HG02588 (cell line): Measurements from ENCODE around the gene SLC44A5.

Experiments used
- ATAC-seq: cut with Tn5 transposase; IDR thresholded peaks from one replicate; pipeline ENCODE4 v1.9.1; 2021; ENCODE audit warnings: mild to moderate bottlenecking, moderate library complexity; ENCODE audit not compliant: unreplicated experiment

The SLC44A5 gene

DNA sequence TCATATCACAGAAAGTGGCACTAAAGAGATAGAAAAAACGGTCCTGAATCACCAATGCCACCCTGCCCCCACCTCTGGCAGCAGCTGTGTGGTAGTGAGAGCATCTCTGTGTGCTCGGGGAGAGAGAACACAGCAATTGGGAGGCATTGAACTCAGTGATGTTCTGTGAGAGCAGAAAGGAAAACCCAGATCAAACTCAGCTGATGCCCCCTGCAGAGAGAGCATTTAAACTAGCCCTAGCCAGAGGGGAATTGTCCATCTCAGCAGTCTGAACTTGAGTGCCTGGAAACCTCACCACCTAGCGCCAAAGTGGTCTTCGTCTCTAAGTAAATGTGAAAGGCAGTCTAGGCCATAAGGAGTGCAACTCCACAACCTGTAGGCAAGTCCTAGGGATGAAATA, 21.3 kb downstream of the SLC44A5 start:
- no peak for ATAC-seq

DNA sequence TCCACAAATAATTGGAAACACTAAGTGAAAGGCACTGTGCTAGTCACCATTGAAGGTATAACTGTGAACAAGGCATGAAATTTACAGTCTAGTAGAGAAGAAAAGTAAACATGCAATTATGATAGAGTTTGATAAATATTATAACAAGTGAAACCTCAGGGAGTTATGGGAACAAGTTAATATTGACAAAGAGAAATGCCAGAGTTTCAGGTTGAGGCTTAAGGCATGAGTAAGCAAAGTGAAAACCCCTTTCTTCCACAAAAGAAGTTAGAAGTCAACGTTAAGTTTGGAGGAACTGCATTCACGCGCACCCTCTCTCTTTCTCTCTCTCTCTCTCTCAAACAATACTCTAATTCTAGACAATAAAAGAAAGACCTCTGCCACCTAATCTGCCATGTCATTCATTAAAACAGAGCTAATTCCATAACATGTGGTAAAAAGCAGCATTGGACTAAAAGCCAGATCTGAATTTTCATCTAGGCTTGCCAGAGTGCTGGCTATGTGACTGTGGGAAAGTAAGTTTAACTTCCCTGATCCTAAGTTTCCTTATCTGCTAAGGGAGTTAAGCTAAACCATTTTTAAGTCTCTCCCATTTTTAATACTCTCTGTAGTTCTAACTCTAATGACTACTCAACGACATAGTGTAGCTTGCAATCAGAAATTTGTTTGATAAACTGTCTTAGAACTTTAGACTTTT, 22.0 kb downstream of the SLC44A5 start:
- ATAC-seq = no peak

DNA sequence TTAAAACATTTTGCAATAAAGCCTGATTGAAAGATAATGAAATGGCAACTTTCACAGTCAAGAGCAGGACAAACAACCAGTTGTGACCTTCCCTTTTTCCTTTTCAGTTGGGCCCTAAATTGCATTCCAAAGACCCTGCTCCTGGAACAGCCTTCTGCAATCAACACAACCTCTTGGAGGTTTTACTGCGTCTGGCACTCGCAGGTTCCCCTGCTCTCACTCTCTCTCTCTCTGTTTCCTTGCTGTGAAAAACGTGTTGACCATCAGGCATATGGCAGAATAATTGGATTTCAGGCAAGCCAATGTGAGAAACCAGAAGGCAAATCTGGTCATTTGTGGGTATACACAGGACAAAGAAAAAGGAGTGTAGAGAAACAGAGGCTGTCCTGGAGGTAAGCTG, 23.2 kb downstream of the SLC44A5 start:
- ATAC-seq = no peak

DNA sequence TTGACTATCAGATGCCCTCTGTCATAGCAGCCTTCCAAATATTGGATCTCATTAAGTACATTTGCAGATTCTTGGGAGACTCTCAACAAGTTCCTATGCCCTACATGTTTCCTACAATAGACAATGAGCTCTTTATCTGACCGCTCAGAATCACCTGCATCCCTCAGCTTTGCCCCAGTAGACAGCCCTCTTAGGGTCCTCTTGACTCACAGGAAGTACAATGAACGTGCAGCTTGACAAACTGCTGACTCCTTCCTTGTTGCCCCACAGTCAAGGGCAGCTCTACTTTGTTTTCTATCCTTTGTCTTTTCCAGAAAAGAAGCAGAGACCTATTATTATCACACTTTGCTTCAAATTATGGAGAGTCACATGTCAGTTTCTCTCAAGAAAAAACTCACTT, 27.6 kb downstream of the SLC44A5 start:
- ATAC-seq = no peak

DNA sequence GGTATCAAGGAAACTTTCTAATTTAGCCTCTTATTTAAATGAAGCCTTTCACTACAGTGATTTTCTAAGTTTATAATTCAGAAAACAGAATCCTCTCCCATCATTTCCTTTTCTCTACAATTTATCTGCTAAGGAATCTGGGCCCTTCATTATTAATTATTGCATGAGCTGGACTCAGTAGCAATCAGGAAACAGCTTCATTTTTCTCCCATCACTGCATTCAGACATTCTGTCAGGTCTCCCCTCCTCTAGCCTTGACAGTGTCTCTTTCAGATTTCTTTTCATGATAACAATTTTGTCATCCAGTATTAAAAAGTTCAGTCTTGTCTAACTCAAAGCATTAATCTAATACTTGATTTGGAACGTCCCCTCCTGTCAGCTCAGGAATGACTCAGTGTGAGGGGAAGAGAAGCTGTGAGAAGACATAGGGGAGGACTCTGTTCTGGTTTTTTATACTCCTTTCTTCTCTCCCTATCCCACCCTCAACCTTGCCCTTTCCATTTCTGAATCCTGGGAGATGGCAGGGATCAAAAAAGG, 28.1 kb downstream of the SLC44A5 start:
- ATAC-seq = no peak

DNA sequence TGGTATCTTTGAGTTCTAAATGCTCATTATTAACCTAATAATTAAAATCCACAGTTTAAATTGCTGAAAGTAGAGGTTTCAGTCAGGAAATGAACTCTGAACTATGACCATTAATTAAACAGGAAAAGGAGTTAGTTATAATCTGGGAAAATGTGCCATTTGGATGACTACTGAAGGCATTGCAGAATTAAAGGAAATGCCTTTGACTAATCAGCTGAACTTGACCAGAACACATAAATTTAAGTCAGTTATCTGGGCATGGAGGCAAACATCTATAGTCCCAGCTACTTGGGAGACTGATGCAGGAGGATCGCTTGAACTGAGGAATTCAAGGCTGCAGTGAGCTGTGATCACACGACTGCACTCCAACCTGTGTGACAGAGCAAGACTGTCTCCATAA, 31.9 kb downstream of the SLC44A5 start:
- no peak for ATAC-seq

DNA sequence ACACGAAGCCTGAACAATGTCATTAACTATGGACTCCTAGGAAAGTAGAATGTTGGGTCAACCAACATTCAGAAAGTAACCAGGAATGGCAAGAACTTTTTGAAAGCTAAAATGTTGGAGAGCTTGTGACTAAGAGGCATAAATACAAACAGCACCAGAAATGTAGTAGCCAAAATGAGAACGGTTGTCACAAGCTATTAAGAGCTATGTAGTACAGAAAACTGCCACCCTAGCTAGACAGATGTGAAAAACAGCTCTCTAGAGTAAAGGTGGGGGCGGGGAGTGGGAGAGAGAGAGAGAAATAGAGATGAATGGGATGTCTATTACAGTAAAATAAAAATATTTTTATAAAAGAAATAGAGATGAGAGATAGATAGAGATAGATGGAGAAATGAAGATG, 35.1 kb downstream of the SLC44A5 start:
- no peak for ATAC-seq

DNA sequence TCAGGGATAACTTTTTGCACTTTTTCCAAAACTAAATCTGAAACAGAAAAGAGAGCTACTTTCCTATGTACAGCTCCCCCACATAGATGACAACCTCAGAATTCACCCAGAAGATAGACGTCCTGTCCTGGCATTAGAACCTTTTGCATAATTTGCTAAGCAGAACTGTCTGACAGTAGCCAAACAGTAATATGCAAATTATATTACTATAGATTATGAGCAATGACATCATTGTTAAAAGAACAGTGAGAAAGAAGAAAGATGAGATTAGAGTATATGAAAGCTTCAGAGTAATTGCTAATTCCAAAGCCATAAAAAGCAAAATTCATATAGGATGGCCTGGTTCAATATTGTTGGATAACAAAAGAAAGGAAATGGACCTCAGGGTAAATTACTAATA, 43.7 kb downstream of the SLC44A5 start:
- ATAC-seq = no peak

DNA sequence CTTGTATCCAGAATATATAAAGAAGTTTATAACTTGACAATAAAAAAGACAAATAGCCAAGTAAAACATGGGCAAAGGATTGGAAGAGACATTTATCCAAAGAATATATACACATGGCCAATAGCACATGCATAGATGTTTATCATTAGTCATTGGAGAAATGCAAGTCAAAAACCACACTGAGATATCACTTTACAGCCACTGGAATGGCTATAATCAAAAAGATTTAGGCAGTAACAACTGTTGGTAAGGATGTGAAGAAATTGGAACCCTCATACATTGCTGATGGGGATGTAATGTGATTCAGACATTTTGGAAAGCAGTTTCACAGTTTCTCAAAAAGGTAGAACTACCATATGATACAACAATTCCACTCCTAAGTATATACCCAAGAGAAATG, 51.1 kb downstream of the SLC44A5 start:
- no peak for ATAC-seq

DNA sequence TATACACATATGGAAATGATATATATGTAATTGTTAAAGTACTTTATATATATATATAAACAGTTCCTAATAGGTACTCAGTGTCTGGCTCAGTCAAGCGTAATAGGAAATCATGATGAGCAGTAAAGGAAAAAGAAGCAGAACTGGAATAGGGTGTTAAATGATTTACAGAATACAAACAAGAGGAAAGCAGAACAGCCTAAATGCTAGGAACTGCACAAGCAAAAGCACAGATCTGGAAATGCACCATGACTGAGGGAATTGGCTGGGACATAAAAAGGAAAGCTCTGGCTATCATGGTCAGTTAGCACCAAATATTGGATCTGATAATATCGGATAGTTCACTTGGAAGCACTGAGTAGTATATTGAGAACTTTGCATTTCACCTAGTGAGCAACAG, 51.8 kb downstream of the SLC44A5 start:
- no peak for ATAC-seq

DNA sequence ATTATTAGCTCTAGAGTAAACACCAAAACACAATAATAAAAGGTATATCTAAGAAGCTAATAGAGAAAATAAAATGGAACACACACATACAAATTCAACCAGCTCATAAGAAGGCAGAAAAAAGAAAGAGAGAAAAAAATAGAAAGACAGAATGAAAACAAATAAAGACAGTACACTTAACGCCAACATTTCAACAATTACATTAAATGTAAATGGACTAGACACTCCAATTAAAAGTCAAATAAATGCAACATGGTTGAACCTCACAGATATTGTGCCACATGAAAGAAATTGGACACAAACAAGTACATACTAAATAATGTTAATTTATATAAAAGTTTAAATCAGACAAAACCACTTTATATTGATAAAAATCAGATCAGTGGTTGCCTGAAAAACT, 56.0 kb downstream of the SLC44A5 start:
- no peak for ATAC-seq

DNA sequence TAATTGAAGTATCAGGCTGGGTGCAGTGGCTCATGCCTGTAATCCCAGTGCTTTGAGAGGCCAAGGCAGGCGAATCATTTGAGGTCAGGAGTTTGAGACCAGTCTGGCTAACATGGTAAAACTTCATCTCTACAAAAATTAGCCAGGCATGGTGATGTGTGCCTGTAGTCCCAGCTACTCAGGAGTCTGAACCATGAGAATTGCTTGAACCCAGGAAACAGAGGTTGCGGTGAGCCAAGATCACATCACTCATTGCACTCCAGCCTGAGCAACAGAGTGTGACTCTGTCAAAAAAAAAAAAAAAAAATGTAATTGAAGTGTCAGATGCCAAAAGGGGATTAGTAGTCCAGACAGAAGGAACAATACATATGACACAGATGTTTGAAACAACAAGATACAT, 56.7 kb downstream of the SLC44A5 start:
- no peak for ATAC-seq

DNA sequence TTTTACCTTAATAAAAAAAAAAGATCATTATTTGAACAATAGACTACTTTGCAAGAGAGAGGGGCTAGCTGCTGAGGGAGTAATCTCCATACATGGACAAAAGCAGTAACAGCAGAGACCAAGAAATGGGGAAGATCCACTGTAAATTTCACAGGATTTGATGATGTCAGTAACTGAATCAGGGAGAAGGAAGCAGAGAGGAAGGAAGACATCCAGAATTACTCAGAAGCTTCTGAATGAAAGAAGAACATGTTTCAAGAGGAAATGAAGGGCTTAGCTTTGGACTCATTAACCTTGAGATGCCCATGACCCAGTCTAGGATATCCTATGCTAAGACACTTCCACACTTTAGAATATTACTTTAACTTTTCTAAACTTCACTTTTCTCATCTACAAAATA, 60.4 kb downstream of the SLC44A5 start:
- no peak for ATAC-seq

DNA sequence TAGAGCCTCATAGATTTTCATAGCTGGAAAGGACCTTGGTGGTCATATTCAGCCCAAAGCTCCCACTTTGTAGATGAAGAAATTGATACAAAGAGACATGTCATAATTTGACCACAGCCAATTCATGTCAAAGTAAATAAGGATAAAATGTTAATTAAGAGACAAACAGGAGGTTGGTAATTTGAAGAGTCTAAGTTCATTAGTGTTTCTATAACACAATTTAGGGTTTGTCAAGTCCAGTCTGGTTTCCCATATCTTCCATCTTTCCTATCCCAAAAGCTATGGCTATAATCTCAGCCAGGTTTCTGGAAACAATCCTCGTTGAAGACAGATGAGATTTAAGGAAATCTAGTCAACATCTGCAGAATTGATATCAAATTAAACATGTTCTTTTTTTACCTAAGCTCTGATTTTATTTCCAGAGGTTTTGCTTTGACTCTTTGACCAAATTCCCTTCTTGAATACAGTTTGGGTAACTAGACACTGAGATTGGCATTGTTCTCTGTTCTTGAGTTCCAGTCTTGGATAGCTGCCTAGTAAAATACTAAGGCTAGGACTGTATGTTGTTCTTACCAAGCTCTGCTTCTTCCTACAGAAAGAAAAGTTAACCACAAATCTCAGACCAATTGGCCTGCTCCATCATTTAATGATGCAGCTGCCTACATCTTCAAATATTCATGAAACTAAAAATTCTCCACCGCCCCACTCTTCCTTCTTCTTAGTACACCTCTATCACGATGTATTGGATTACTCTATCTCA, 62.0 kb downstream of the SLC44A5 start:
- ATAC-seq = no peak

DNA sequence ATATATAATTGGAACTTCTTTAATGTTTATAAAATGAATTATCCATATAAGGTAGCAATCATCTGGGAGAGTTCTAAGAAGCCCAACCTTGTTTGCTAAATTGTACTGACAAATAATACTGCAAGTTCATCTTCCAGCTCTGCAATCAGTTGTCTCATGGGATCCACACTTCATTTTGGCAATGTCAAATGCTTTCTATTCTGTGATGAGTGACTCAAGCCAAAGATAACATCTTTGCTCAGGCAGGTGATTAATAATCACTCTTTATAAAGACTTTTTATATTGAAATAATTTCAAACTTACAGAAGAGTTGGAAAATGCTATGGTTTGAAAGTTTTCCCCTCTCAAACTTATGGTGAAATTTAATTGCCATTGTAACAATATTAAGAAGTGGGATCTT, 67.2 kb downstream of the SLC44A5 start:
- no peak for ATAC-seq

DNA sequence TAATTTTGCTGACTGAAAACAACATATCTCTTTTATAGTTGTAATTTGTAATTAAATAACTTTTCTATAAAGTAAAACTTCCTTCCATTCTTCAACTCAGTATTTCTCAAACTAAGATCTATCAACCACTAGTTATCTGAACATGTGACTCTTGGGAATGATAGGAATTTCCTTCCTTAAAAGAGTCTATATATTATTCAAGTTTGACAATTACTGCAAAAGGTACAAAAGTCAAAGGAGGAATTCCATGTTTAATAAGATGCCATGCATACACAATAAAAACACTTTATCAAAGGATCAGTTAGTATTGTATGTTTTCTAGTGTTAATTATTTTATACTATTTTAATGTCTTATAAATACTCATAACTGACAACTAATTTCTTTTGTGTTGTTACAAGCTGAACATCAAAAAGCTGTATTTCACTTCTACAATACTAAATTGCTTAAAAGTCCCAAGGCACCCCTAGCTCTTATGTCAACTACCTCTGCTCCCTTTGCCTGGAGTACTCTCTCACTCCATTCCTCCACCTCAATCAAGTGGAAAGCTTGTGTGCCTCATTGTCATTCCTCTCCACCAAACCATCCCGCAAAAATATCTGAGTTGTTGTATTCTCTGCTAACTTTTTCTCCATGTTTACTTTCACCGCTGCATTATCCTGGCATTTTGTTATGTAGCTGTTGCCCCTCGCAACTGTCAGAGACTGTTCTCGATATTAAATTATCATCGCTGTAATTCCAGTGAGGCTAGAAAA, 67.9 kb downstream of the SLC44A5 start:
- no peak for ATAC-seq

DNA sequence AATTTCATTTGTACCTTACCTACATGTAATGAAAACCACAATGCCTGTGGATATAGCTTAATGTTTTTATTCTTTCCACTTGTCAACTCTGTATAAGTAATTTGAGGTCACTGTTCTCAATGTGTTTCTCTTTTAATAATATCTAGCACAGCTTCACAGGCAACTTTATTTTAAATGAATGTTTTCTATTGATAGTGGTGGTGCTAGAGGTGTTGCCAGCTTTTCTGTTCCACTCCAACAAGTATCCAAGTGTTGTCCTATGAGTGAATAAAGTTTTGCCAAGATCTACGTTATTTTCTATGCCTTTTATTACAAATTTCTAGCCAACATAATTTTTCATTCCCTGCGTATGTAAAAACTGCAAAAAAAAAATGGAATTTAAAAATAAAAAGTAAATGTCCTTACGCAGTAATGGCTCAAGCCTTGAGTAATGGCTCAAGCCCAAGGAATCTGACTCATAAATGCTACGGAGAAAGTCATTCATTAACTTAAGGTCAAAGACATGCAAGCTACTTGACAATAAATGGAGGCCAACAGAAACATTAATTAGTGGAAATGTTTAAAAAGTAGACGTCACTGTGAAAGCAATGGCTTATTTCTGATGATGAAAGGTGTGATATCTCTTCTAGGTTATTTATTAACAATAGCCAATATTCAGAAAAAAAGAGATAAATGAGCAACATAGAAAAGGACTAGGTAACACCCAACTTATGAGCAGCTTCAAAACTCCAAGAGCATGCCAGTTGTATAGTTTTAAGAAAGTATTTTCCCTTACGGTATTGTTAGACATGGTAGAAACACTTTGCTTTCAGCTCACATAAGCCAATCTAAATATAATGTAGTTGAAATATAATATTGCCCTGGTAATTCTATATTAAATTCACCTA, 71.4 kb downstream of the SLC44A5 start:
- ATAC-seq = no peak

DNA sequence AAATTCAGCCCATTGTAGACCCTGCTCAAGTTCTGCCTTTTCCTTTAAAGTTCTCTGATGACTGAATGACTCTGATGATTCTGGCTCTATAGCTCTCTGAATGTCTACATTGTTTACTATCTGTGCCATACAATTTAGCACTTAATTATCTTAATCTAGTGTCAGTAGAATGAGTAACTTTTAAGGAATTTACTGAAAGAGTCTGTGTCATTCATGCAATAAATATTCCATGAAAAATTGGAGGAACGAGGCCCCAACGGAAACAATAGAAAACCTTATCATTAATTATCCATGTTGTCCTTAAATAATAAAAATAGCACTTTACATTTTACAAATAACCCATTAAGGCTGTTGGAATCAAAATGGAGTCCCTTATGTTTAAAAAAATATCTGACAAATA, 77.8 kb downstream of the SLC44A5 start:
- no peak for ATAC-seq

DNA sequence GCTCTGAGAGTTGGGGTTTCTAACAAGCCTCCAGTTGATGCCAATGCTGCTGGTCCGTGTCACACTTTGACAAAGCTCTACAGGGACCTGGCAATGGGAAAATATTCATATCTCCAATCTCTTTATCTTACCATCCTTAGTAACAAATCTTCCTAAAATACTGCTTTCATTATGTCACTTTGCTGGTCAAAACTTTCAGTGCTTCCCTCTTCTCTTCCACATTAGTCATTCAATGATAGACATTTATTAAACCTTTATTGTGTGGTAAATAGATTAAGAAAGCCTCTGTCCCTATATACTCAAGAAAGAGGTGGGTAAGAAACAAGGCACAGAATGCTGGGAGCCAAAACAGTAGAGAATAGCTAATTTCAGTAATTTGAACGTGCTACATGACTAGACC, 79.3 kb downstream of the SLC44A5 start:
- ATAC-seq = no peak

DNA sequence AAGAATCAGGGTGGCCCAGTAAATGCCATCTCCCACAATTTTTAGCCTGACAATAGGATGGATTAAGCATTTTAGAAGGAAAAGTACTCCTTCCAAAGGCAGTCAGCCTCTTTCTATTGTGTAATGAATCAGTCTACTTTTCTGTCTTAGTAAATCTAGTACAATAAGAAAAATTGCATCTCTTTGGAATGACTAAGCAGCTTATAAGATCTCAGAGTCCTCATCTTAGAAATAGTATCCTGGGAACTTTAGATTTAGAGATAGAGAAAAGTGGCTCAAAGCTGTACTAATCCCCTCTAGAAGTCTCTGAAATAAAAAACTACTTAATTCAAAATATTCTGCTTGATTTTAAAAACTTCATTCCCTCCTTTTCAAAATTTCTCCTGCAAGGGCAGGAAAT, 81.4 kb downstream of the SLC44A5 start:
- ATAC-seq = no peak

DNA sequence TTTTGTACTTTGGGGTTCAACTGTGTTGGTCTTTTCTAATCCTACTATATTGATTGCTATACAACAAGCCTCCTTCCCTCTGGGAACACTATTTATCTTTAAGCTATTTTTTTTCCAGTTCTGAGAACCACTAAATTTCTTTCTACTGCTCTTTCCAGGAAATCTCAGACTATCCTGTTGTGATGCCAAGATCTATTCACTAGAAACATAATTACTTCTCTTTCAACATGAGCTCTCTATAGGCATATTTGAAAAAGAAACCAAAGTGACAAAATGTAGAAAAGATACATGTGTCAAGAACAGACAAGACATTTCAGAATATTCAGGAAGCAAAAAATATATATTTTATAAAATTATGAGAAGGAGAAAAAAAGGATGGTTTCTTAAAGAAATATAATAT, 82.9 kb downstream of the SLC44A5 start:
- ATAC-seq = no peak
